Sigmoid colon (tissue), 4 donors: ENCODE results near the gene TCF23.
"Not testable (repeated sequence)": the region's sequence is repeated elsewhere in the genome, so short reads cannot be mapped to it uniquely, and the experiment has no call there.

ENCODE experiments used
- EP300 ChIP-seq, 4 donors: sonication (generic); formaldehyde crosslinking; IDR thresholded peaks; one replicate each; pipeline ENCODE4 v1.6.1; 2017; ENCODE audit warnings: antibody characterized with exemption in 4 of 4
- POLR2A ChIP-seq, 2 donors: fragments of 450-650 bp; IDR thresholded peaks; one replicate each; pipeline ENCODE4 v1.6.1; 2016; ENCODE audit warnings: antibody characterized with exemption in 2 of 2, mild to moderate bottlenecking in 2 of 2, moderate library complexity in 2 of 2
- POLR2AphosphoS5 ChIP-seq, 4 donors: sonication (generic); formaldehyde crosslinking; IDR thresholded peaks; one replicate each; pipeline ENCODE4 v1.6.1; 2017; ENCODE audit warnings: antibody characterized with exemption in 4 of 4

DNA sequence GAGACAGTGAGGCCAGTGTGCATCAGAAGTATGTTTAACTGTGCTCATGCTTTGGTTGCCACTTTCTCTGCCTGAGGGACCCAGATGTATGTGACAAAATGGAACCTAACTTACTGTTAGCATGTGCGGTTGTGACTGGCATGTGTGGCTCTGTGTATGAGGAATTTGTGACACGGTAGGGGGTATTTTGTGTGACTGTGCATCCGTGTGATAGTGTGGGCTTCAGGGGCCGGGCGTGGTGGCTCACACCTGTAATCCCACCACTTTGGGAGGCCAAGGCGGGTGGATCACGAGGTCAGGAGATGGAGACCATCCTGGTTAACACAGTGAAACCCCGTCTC lies 29.5 kb upstream of the TCF23 start:
- TF ChIP-seq EP300, POLR2A, POLR2AphosphoS5 (IDR thresholded peaks at IDR 0.05): not testable (repeated sequence)
